CD4-positive, alpha-beta T cell treated with Interleukin-17A for 1 hour (primary cell): ENCODE data around the gene NRXN3.

Experiments used
- DNase-seq: peaks from one replicate; pipeline ENCODE4 v3.0.0-alpha.2; 2020

Gene NRXN3

DNA sequence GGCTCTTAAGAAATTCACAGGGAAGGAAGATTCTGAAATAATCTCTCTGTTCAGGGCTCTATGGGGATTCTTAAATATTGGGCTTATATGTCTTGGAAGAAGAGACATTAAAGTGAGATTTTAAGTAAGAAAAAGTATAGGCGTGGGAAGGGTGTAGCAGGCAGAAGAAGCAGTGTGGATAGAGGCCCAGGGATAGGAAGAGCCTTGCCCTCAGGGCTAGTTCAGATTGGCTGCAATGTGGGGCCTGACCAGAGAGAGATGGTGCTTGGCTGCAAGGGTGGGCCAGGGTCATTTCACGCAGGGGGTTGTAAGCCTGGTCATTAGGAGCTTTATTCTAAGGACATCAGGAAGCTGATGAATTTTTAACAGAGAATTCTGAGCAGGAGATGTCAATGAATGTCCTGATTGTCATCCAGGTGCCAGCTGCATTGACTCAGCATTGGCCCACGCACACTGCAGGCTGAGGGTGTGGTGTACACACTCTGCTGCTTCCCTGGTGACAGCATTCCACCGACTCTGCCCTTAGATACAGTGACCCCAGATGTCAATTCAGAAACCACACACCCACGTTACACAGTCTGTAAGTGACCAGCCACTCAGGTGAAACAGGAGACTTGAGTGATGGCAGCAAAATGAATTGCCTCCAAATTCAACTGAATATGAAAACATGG, 582.5 kb downstream of the NRXN3 start:
- DNase-seq = no peak

DNA sequence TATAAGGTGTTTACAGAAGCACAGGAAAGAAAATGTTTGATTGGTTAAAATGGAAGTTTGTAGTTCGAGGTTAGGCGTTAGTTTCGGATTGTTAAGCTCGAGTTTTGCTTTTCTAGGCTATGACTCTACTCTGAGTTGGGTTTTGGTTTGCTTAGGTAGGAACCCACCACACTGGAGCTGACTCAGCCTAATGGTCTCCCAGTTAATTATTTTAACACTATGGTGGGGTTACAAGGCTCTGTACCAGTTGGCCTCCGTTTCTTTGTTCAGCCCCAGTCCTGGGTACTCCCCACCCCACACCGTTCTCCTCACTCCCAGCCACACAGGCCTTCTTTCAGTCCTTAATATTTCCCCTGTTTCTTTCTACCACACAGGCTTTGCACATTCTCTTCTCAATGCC, 583.9 kb downstream of the NRXN3 start:
- no peak for DNase-seq

DNA sequence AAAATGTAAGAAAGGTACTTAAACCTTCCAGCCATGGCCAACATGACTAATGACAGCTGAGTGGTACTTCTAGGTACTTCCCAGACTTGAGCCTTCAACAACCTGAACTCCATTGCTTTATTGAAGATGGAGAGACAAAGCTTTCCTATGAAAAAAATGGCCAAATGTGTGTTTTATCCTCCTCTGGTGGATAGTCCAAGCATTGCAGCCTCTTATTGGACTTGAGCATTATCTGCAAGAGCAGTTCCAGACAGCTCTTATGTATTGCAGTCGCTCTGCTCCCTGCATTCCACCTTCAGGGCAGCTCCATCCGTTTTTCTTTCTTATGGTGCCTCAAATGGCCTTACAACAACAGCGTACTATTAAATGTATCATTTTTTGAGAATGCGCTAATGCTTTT, 588.2 kb downstream of the NRXN3 start:
- DNase-seq = no peak

DNA sequence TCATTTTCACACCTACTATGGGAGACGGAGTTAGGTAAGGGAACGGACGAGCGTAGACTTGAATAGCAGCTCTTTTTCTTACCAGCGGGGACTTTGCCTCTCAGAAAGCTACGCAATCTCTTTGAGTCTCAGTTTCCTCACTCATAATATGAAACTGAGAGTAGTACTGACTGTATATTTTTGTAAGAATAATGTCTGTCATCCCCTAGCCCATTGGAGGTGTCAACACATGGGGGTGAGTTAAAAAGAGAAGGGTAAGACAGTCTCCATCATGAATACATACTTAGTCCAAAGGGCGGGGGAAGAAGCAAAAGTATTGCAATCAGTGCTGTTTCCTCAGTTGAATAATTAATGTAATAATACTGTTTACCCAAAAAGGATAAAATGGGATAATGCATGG, 592.2 kb downstream of the NRXN3 start:
- no peak for DNase-seq

DNA sequence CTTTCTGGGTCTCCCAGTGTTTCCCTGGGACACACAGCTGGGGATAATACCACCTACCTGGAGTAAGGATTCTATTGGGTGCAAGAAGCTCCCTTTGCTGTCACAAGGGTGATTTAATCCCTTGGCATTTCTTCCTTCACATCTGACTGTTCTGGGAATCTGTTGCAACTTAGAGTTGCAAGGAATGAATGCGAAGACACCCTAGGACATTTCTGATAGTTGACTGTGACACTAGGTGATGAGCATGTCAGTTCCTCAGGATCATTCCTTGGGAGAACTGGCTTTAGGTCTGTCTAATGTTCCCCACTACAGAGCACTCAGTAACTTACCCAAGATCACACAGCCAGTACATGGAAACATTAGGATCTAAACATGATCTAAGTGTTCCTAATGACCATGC, 593.6 kb downstream of the NRXN3 start:
- DNase-seq = no peak

DNA sequence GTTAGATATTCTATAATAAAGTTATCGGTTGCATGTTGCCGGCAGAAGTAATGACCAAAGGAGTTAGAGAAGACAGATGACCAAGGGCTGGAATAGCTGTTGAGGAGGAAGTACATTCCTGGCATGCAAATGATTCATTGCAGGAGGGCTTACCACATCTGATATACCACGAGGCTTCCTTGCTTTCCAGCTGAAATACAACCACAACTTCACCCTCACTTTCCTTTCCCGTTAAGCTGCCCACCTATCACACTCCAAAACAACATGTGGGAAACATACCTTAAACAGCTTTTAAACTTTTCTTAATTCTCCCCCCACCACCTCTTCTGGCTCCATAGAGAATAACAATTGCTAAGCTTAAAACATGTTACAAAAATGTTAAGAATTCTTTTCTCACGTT, 594.1 kb downstream of the NRXN3 start:
- DNase-seq = no peak

DNA sequence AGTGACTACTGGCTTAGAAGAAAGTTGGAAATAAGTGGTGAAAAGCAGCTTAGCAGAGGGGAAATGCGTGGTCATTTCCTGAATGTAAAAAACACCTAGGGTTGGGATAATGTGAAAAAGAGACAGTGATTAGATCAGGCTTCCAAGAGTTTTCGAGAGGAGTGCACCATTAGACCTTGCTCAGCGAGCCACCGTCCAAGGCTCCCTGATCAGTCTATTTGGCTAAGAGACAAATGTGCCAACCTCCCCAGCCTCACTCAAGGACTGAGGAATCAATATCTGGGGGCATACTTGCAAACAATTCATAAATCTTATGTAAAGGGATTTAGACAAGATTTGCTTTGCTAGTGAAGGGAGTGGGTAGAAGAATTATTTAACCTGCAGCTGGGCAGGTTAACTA, 594.5 kb downstream of the NRXN3 start:
- no peak for DNase-seq

DNA sequence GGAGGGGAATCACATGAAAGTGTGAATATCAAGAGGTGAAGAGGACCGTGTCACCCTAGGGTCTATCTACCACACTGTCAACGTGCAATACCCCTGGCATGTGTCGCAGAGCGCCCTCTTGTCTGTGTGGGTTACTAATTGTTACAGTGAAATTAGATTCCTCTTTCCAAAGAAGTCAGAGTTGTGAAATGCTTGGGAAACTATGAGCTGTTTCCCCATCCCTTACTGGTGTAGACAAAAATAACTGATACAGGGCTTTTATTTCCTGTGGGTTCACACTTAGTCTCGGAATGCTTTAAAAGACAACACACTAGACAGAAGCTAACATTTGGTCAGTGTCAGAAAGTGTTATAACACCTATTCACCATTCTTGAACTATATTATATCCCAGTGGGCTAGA, 597.3 kb downstream of the NRXN3 start:
- DNase-seq = no peak

DNA sequence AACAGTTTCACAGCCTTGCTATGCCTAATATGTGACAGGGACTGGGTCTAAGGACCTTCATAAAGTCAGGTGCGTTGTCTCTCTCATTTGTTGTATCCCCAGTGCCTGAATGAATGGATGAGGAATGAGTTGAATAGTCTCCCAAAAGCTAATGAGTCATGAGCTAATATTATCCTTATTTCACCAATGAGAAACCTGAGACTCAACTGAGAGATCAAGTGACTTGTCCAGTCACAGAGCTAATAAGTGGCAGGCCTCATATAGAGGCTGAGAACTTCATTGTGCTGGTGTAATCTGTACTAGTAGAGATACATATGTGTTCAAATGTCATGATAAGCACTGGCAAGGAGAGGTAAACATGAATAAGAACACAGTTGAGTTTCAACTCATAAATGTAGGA, 612.4 kb downstream of the NRXN3 start:
- no peak for DNase-seq

DNA sequence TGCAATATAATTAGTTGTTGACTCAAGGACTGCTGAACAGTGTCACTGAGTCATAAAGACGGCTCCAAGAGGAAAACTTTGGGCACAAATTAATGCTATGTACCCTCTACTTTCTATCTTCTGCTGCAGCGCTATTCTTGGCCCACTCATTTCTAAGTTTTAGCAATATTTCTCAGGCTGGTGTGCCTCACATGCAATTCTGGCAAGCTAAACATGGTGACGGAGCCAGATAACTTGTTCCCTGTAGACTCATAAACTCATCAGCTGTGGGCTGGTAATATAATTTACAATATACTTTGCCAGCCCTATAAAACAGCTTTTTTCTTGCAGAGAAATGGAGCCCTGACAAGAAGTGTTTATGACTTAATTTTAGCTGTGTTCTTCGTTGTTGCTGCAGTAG, 615.1 kb downstream of the NRXN3 start:
- no peak for DNase-seq

DNA sequence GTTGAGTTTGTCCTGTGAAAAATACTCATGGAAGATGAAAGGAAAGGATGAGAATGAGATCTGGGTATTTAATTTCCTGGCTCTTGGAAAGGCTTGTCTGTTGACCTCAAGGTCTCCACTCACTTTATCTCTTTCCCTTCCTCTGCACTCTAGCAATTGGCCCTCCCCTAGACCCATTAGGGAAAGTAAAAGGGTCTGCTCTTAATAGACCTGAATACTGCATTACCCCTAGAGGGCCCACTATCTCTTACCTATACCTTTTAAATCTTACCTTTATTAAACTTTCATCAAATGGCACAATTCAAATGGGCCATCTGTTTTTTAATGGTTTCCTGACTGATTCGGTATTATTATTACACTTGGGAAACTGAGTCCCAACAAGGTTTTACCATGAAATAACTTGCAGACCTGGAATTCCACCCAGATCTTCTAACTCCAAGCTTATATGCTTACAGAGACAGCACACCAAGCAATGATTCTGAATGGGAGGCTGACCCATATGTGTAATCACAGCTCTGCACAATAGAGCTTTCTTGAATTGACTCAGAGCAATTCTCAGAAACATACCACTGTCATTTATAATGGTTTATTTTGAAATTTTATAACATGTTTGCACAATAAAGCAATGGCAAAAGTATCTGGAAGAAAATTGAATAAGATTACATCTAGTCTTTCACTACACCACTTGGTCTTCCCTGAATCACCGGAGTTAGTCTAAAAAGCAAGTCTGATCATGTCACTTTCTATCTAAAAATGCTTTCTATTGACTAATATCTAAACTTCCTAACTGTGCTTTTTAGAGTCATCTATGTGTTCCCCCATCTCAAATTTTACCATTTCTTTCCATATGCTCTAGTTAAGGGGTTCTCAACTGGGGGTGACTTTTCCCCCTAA, 618.5 kb downstream of the NRXN3 start:
- no peak for DNase-seq

DNA sequence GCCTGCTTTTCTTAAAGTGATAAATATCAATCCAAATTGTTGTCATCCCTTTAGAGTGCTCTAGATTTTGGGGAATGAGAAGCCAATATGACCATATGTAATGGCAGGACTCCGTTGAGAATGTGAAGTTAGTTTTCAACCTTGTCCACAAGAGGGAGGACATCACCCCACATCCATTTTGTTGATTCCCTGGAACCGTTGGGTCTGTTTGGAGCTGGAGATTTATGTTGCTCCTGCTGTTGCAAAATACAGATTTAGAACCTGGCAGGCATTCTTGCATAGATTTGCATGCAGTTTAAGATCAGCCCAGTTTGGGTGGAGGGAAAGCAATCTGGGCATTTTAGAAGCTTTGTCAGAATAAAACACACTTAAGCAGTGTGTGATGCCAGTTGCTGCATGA, 620.1 kb downstream of the NRXN3 start:
- DNase-seq = no peak

DNA sequence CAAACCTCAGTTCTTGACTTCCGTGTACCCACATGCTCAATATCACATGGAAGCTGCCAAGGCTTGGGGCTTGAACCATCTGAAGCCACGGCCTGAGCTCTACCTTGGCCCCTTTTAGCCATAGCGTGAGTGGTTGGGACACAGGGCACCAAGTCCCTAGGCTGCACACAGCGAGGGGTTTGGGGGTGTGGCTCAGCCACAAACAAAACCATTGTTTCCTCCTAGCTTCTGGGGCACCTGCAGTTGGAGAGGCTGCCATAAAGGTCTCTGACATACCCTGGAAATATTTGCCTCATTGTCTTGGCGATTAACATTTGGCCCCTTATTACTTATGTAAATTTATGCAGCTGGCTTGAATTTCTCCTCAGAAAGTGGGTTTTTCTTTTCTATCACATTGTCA, 628.6 kb downstream of the NRXN3 start:
- DNase-seq = no peak

DNA sequence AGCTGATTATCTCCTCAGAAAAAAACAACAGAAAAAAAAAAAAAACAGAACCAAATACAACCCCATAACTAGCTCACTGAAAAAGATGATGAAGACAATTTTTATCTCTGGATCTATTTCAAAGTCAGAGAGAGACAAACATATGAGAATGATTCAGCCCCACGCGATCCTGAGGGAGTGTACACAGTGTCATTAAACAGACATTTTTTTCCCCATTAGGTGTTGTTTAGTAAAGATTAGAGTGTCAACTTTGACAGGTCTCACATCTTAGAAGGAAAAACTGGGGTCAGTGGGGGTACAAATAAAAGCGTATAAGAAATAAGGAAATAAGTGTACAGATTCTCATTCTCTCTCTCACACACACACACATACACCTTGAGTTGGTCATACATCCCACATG, 635.4 kb downstream of the NRXN3 start:
- DNase-seq = no peak

DNA sequence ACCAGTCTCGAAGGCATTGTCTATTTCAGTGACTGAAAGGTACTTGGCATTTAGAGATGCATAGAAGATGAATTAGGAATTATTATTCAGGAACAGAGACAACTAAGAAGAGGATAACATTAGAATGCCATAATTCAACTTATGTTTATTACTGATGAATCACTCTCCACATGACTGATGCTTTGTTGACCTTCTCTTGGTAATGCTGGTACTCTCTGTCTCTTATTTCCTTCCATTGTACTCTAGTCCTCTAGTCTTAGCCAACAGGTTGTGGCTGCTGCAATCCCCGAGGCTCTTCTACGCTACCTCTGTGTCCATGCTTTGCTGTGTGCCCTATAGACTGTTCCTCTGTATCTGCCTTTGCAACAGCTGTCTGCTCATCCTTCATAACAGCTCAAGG, 652.9 kb downstream of the NRXN3 start:
- DNase-seq = no peak

DNA sequence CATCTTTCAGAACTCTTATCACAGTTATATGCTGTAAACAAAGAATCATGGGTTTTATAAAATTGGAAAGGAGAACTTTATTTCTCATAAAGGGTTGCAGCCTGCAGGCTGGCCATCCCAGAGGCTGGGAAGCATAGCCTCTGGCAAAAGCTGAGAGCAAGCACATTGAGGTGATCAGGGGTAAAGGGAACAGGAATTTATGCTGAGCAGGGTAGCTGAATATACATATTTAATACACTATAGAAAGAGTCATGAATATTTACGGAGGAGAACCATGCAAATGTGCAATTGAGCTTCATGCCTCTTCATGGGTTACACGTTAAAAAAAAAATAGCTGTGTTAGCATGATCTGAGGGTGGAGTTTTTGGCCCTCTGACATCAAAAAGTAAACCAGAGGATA, 653.3 kb downstream of the NRXN3 start:
- no peak for DNase-seq

DNA sequence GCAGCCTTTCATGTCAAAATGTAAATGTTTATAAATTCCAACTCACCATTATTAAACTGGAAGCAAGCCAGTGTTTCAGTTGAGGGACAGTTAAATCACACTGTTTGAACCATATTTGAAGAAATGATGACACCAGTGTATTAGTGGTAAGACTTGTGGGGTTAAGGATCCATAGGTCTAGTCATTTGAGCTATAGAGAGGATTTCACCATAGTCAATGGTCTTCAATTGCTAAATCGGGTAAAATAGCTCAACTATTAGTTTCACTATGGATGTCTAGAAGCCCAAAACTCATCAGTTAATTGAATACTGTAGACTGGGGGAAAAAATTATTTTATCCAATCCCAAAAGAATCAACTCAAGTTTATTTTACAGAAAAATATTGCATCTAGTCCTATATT, 659.1 kb downstream of the NRXN3 start:
- DNase-seq = no peak

DNA sequence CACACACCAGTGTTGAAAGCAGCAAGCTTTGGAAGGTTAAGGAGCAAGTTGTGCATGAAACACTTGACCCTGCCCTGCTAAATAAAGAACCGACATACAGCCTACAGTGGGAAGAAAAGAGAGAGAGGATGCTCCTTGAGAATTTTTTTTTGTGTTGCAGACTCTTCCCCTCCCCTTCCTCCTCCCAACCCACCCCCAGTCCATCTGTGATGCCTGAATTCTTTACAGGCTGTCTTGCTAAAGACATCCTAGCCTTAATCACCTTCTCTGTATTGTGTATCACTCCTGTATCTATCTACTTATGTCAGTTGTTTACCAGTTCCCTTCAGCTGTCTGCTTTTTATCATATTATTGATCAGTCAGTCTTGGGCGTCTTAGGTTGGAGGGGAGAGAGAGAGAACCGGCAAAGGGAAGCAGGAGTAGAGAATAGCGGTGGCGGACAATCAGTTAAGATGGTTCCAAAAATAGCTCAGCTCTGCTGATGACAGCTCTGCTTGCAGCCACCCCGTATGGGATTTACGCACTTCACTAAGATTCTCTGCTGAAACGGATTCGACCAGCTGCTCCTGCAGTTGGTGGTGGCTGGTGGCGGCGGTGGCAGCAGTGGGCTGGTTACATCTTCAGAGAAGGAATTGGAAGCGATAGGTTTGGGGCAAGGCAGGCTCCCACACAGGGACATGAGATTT, 664.7 kb downstream of the NRXN3 start:
- DNase-seq = no peak

DNA sequence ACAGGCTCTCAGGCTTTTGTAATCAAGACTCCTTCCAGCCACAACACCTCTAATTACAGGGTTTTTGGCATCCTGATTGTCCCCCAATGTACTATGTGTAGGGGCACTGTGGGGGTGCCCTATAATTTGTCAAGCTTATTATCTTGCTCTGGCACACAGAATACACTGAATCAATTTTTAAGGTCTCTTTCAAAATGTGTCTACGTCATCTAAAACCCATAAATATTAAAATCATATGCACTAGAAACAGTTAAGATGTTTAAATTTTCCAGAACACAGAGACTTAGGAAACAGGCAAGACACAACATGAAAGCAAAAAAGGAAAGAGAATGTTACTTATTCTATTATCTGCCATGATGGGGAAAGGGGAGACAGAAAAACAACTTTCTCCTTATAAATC, 665.7 kb downstream of the NRXN3 start:
- DNase-seq = no peak

DNA sequence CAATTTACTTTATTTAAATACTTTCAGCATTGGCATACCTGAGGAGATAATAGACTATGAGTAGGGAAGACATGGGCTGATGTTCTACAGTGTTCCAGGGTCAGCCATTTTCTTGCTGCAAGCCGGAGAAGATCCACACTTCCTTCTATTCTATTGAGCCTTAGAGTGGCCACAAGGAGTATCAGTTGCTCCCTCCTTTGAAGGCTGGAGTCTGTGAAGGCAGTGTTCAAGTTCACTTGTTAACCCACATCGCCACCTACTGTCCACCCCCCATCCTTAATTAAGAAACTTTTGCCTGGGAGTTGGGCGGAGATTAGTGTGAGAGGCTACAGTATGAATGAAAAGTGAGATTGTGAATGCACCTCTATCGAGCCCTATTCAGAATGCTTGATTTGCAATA, 666.6 kb downstream of the NRXN3 start:
- no peak for DNase-seq

DNA sequence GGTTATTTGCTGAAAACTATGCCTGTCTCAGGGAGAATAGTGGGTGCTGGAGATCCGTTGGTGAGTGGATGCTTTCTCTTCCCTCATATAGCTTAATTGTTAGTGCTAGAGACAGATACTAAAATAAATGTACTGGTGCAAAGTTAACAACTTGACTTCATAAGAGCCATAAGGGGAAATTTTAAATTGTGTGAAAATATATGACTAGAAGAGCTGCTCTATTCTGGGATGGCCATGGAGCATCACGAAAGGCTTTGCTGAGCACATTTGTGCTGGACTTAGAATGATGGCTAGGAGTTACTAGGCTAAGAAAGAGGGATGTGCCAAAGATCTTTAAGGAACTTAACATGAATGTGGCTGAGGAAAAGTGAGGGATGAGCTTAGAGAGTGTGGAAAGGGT, 668.8 kb downstream of the NRXN3 start:
- no peak for DNase-seq

DNA sequence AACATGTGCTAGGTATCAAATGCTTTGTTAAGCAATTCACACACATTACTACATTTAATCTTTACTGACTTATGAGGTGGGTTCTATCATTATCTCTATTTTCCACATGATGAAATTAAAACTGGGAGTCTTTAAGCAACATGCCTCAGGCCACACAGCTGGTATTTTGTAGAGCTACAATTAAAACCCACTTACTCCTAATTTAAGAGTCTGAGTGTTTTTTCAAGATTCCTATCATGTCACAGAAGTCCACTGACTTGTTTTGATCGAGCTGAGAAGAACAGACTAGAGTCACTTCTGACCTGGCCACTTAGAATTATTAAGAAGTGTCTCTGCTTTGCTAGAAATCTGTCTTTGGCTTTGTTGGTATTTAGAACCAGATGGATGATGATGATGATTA, 670.7 kb downstream of the NRXN3 start:
- DNase-seq = no peak

DNA sequence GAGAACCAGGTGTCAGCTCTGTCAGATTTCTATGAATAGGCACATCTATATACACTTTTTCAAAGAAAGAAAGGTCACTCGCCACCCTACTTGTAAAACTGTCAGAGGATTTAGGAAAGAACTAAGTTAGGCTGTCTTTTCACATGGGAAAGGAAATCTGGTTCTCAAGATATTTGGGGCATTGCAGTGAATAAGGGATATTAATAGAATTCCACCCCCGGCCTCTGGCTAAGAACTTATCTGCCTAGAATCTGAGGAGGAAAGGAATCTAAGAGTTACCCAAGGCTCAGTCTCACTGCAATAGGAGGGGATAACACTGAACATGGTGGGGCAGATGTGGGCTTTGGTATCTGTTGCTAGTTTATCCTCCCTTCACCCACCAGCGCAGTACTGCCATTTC, 677.6 kb downstream of the NRXN3 start:
- DNase-seq = no peak

DNA sequence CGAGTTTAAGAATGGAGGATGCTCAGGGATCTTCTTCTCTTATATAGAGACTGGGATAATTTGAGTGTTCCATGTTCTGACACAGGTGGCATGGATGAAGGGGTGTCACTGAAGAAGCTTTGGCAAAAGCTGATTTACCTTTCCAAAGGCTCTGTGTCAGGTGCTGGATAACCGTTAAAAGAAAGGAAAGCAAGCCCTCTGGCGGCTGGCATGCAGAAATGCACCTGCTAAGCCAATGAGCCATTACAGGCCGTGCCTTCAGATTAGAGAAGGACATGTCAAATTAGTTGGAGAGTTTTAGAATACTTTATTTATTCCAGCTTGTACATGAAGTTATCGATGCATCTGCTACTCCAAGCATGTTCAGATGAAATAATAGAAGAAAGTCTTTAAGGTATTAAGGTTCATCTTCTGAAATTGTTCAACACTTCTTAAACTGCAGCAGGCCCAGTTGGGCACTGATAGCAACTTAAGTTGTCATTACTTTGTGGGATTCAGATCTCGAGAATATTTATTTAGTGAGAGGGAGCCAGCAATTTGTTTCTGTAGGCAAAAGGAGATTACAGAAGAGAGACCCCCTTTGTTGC, 678.2 kb downstream of the NRXN3 start:
- peak; percentile 11 for DNase-seq
